Astrocyte (in vitro differentiated cells and primary cell): ENCODE measurements around the gene RCE1. TPM values are rescaled to one million over a fixed set of nuclear protein-coding genes. Genes with fewer than 3 reads are reported as not detected.

Experiments
- DNase-seq: peaks from one replicate; pipeline ENCODE4 v3.0.0-alpha.2; 2010; ENCODE audit warnings: low read depth
- FAIRE-seq: peaks from 2 replicates; lab custom pipeline; 2011; peaks lifted over from hg19 to GRCh38; lab: Jason Lieb, UNC
- H2AFZ ChIP-seq: 2 replicates; pipeline ENCODE4 v1.6.0; 2012; ENCODE audit warnings: low read depth, low read length, inconsistent platforms
- H3K27ac ChIP-seq: 2 replicates; pipeline ENCODE4 v1.5.1; 2011; ENCODE audit warnings: low read depth, low read length, inconsistent platforms
- H3K27me3 ChIP-seq: 2 replicates; pipeline ENCODE4 v1.6.0; 2011; ENCODE audit warnings: low read length, inconsistent platforms; ENCODE audit not compliant: insufficient read depth
- H3K36me3 ChIP-seq: 2 replicates; pipeline ENCODE4 v1.5.1; 2011; ENCODE audit warnings: low read length, inconsistent platforms; ENCODE audit not compliant: insufficient read depth
- H3K4me1 ChIP-seq: 2 replicates; pipeline ENCODE4 v1.5.1; 2011; ENCODE audit warnings: low read length, inconsistent platforms; ENCODE audit not compliant: insufficient read depth
- H3K4me2 ChIP-seq: 2 replicates; pipeline ENCODE4 v1.6.0; 2012; ENCODE audit warnings: low read length, inconsistent platforms
- H3K4me3 ChIP-seq: 2 replicates; pipeline ENCODE4 v1.5.1; 2011; ENCODE audit warnings: low read depth, mild to moderate bottlenecking, low read length, inconsistent platforms; ENCODE audit not compliant: insufficient read depth
- H3K79me2 ChIP-seq: 2 replicates; pipeline ENCODE4 v1.6.0; 2012; ENCODE audit warnings: mild to moderate bottlenecking, low read length, inconsistent platforms; ENCODE audit not compliant: insufficient read depth
- H3K9ac ChIP-seq: 2 replicates; pipeline ENCODE4 v1.6.0; 2012; ENCODE audit warnings: mild to moderate bottlenecking, low read length, inconsistent platforms
- H3K9me3 ChIP-seq: 2 replicates; pipeline ENCODE4 v1.5.1; 2012; ENCODE audit warnings: low read depth, mild to moderate bottlenecking, low read length, inconsistent platforms; ENCODE audit not compliant: insufficient read depth
- H4K20me1 ChIP-seq: 2 replicates; pipeline ENCODE4 v1.6.0; 2012; ENCODE audit warnings: low read length, inconsistent platforms; ENCODE audit not compliant: insufficient read depth
- H3K27ac Mint-ChIP-seq: one replicate; pipeline ENCODE4 v1.8.0; 2021; ENCODE audit warnings: mild to moderate bottlenecking, mixed read lengths; ENCODE audit not compliant: unreplicated experiment
- H3K27me3 Mint-ChIP-seq: one replicate; pipeline ENCODE4 v1.8.0; 2021; ENCODE audit warnings: low read depth, mixed read lengths; ENCODE audit not compliant: unreplicated experiment
- H3K36me3 Mint-ChIP-seq: one replicate; pipeline ENCODE4 v1.8.0; 2021; ENCODE audit warnings: low read depth, mixed read lengths; ENCODE audit not compliant: unreplicated experiment
- H3K4me1 Mint-ChIP-seq: one replicate; pipeline ENCODE4 v1.8.0; 2021; ENCODE audit warnings: low read depth, mixed read lengths; ENCODE audit not compliant: unreplicated experiment
- H3K4me3 Mint-ChIP-seq: one replicate; pipeline ENCODE4 v1.8.0; 2021; ENCODE audit warnings: mild to moderate bottlenecking, moderate library complexity, mixed read lengths; ENCODE audit not compliant: unreplicated experiment
- H3K9me3 Mint-ChIP-seq: one replicate; pipeline ENCODE4 v1.8.0; 2021; ENCODE audit warnings: mild to moderate bottlenecking, mixed read lengths; ENCODE audit not compliant: unreplicated experiment
- CTCF ChIP-seq: IDR thresholded peaks from 2 replicates; pipeline ENCODE4 v1.5.1; 2011; ENCODE audit warnings: low read depth, mild to moderate bottlenecking, inconsistent platforms, low read length, moderate library complexity; ENCODE audit not compliant: insufficient read depth
- EZH2 ChIP-seq: IDR thresholded peaks from 2 replicates; pipeline ENCODE4 v1.6.1; 2012; ENCODE audit warnings: mild to moderate bottlenecking, low read length, inconsistent platforms; ENCODE audit not compliant: insufficient read depth
- total RNA-seq: library from RNA; stranded (reverse); gene quantifications from 2 replicates; pipeline ENCODE4 v1.2.1, GENCODE V29; 2021

The RCE1 gene
- total RNA-seq, 1 donor from 2014 or later: 19.8 TPM

GRCh38 chr11:66878474-66878873 lies 35.2 kb downstream of the RCE1 start:
- peaks cover 17% of the 10 kb centered on the region for H3K4me1 ChIP-seq
- H3K9ac ChIP-seq: no peak overlapping the region
- no peaks in the 10 kb centered on the region for H3K36me3 ChIP-seq
- DNase-seq (no peak), FAIRE-seq (no peak)
- no peak overlapping the region for H2AFZ ChIP-seq
- peaks cover 12% of the 10 kb centered on the region for H4K20me1 ChIP-seq
- H3K9me3 ChIP-seq: no peaks in the 10 kb centered on the region
- Mint-ChIP-seq H3K4me1 (peaks cover 14% of the 10 kb centered on the region), H3K4me3 (no peak overlapping the region), H3K27me3 (peaks cover 30% of the 10 kb centered on the region), H3K9me3 (no peaks in the 10 kb centered on the region), H3K27ac (no peak overlapping the region), H3K36me3 (no peaks in the 10 kb centered on the region)
- H3K27me3 ChIP-seq: no peaks in the 10 kb centered on the region
- no peak overlapping the region for H3K4me2 ChIP-seq
- H3K79me2 ChIP-seq: no peaks in the 10 kb centered on the region
- no peak for TF ChIP-seq EZH2
- no peak for TF ChIP-seq CTCF
- H3K27ac ChIP-seq: no peak overlapping the region
- no peak overlapping the region for H3K4me3 ChIP-seq

- Histone ChIP-seq H3K79me2 (no peaks in the 10 kb centered on the region), H3K27ac (no peak overlapping the region), H3K9me3 (no peaks in the 10 kb centered on the region), H2AFZ (no peak overlapping the region), H3K4me1 (peaks cover 19% of the 10 kb centered on the region), H3K36me3 (no peaks in the 10 kb centered on the region), H3K27me3 (no peaks in the 10 kb centered on the region), H3K4me3 (no peak overlapping the region), H4K20me1 (peaks cover 12% of the 10 kb centered on the region), H3K4me2 (no peak overlapping the region), H3K9ac (no peak overlapping the region)
- FAIRE-seq (no peak), DNase-seq (no peak)
- Mint-ChIP-seq H3K4me1 (peaks cover 16% of the 10 kb centered on the region), H3K27me3 (peaks cover 30% of the 10 kb centered on the region), H3K27ac (no peak overlapping the region), H3K9me3 (no peaks in the 10 kb centered on the region), H3K4me3 (no peak overlapping the region), H3K36me3 (no peaks in the 10 kb centered on the region)
- no peak for TF ChIP-seq CTCF
- no peak for TF ChIP-seq EZH2
Measured at GRCh38 chr11:66879000-66879399, 35.8 kb downstream of the RCE1 start.

GRCh38 chr11:66879583-66879982 lies 36.3 kb downstream of the RCE1 start:
- no peak for FAIRE-seq
- peaks cover 16% of the 10 kb centered on the region for H3K4me1 Mint-ChIP-seq

More at GRCh38 chr11:66879583-66879982, 36.3 kb downstream of the RCE1 start:
- Histone ChIP-seq H2AFZ (no peak overlapping the region), H3K27me3 (no peaks in the 10 kb centered on the region), H3K9ac (no peak overlapping the region), H4K20me1 (peaks cover 12% of the 10 kb centered on the region), H3K4me1 (peaks cover 19% of the 10 kb centered on the region), H3K27ac (no peak overlapping the region), H3K9me3 (no peaks in the 10 kb centered on the region), H3K79me2 (no peaks in the 10 kb centered on the region), H3K4me2 (no peak overlapping the region), H3K36me3 (no peaks in the 10 kb centered on the region), H3K4me3 (no peak overlapping the region)
- Mint-ChIP-seq H3K27me3 (peaks cover 27% of the 10 kb centered on the region), H3K4me3 (peak overlapping the region; percentile 12), H3K27ac (no peak overlapping the region), H3K9me3 (no peaks in the 10 kb centered on the region), H3K36me3 (no peaks in the 10 kb centered on the region)
- TF ChIP-seq EZH2 (no peak), CTCF (no peak)
- no peak for DNase-seq
